GM18502 (cell line): ENCODE data around the gene ARPC5L.

ENCODE experiments used
- ATAC-seq: cut with Tn5 transposase; IDR thresholded peaks from one replicate; pipeline ENCODE4 v1.9.1; 2021; ENCODE audit warnings: mild to moderate bottlenecking; ENCODE audit not compliant: unreplicated experiment, poor library complexity

The ARPC5L gene

DNA sequence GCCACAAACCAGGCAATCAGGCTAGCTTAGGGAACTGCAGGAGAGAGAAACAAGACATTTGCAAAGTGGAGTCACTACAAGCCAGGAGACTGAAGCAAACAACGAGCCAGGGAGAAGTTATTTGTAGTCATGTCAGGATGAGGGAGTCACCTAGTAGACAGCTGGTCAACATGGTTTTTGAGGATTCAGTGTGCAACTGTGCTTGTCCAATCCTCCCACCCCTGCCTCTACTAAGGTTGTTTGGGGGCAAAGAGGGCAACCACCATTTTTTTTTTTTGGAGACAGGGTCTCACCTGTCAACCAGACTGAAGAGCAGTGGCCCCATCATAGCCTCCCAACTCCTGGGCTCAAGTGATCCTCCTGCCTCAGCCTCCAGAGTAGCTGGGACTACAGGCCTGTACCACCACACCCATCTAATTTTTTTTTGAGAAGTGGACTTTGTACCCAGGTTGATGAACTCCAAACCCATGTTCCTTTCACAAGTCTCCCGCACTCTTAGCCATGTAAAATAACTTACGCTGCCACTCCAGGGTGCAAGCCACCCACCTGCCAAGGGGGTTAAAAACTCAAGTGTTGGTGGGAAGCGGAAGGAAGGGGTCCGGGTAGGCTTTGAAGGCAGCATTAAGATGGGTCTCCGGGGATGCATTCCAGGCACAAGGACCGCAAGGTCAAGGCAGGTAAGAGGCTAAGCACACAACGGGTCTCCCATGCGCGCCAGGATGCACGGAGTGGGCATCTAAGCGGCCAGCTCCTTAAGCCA is 1.2 kb upstream of the ARPC5L start:
- no peak for ATAC-seq

DNA sequence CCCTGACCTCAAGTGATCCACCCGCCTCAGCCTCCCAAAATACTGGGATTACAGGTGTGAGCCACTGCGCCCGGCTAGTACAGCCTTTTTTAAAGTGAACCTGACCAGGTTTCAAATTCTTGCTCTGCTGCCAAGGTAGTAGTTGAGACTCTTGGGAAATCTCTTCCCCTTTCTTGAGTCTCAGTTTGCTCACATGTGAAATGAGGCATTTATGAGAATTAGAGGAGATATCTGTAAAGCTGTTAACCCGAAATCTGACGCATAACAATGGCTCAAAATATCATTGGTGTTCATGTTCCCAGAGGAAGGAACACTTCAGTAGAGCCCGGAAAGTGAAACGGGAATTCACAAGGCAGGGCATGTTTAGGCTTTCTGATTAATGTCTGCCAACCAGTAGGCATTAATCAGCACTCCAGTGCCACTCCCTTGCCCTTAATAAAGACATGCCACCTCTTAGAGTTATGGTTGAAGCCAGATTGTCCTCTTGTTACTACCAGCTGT is 1.5 kb downstream of the ARPC5L start:
- ATAC-seq, result no peak

DNA sequence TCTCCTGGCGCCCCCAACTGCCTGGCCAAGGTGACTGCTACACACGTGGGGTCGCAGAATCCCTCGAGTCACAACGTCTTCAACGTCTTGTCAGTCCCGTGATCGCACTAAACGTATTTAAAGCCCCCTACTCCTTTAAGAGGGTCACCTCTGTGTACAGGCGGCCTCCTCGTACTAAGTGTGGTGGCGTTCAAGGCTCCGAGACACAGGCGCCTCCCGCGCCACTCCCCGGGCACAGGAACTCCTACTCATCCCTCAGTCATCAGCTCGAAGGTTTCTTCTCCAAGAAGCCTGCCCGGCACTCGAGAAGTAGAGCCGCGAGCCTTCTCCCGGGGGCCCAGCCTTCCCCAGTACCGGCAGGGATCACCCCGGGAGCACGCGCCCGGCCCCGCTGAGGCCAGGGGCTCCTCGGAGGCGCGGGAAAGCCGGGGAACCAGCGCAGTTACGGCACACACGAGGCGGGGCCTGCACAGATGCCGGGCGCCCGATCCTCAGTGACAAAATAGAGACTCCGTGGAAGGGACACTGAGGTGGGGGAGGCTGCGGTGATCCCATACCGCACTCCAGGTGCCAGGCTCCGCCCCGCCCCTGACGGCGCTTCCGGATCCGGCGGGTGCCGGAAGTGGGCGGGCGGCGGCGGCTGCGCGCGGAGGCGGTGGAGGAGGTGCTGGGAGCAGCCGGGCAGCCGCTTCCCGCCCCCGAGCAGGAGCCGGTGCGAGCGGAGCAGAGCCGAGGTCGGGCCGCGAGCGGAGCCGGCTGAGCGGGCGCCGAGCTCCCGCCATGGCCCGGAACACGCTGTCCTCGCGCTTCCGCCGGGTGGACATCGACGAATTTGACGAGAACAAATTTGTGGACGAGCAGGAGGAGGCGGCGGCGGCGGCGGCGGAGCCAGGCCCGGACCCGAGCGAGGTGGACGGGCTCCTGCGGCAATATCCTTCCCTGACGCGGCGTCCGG is 6.9 kb downstream of the ARPC5L start:
- peak; percentile 63 for ATAC-seq

DNA sequence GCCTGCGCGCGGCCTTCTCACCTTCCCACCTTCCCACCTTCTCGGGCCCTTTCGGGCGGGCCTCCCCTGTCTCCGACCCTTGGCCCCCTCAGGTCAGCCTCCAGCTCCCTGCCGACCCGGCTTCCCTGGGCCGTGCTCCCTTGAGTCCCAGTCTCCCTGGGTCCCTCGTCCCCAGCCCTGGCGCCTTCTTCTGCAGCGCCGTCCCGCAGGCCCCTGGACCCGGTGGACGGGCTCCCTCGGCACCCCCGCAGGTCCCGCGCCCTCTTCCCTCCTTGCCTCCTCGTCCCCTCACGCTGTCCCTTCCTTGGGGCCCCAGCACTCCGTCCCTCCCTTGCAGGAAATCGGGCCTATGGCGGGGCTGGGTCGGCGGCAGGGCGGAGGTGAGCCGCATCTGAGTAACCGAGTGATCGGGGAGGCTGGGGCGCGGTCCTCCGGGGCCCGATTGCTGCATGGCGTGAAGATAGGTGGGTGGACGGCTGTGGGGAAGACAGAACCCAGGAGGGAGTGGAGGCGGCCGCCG is 7.6 kb downstream of the ARPC5L start:
- ATAC-seq, result peak; percentile 4

DNA sequence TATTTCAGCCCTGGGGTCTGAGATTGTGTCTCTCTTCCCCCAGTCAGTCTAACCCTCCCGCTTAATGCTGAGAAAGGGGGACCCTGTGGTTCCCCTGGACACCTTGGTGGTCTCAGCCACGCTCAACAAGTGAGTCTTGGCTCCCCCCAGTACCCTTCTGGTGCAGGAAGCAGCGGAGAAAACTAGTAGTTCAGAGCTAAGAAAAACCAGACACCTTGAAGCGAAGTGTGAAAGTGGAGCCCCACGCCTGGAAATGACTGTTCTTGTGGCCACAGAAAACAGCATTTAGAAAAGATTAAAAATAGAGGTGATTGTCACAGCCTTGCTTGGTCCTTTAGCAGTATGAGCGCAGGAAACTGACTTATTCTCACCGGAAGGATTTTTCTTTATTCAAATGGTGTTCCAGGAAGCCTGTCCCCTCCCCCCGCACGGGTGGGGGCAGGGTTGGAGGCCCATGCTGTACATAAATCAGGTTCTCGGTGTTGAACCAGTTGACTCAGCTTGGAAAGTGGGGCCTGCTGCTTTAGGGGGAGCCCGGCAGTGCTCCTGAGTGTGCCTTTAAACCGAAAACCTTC is 8.1 kb downstream of the ARPC5L start:
- ATAC-seq, result peak; percentile 45

DNA sequence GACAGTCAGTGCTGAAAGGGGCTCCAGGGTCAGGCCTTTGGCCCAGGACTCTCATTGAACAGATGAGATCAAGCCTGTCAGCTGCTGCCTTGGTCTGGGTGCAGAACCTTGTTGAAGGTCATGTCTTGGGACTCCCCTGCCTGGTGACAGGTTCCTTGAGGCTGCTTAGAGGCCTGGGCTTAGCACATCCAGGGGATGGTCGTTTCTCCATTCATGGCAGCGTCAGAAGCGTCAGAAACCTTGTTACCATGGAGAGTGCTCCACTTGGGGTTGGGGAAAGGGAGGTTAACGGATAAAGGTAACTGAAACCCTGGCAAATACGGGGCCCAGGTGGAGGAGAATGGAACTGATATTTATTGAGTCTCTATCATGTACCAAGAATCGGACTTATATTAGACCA is 8.8 kb downstream of the ARPC5L start:
- no peak for ATAC-seq

DNA sequence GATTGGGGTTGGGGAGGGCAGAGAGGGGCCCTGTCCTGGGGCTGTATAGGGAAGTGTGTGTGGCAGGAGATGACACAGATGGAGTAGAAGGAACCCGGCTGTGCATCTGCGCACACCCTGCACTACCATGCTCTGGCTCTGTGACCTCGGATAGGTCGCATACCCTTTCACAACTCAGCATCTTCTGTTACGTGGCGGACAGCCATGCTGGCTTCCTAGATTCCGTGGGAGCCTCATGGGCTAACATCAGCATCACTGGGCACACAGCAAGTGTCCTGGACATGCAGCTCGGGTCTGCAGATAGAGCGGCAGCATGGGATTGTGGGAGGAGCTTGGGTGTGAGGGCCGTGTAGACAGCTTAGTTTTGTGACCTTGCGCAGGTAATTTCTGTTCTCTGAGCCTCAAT is 9.2 kb downstream of the ARPC5L start:
- no peak for ATAC-seq

DNA sequence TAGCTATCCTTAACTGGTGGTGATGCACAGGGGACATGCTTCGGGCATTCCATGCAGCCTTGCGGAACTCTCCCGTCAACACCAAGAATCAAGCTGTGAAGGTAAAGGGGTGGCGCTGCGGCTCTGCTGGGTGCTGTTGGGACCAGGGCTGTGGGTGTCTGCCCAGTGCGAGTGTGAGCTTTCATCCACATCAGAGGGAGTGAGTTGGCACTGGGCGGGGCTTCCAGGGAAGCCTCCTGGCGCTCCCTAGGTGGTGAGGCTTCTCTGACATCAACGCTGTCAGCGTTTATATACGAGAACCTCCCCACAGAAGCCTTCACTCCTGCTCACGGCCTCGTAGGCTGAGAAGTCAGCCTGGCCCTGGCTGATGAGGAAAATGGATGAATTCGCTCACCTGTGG is 11.7 kb downstream of the ARPC5L start:
- ATAC-seq, result no peak

DNA sequence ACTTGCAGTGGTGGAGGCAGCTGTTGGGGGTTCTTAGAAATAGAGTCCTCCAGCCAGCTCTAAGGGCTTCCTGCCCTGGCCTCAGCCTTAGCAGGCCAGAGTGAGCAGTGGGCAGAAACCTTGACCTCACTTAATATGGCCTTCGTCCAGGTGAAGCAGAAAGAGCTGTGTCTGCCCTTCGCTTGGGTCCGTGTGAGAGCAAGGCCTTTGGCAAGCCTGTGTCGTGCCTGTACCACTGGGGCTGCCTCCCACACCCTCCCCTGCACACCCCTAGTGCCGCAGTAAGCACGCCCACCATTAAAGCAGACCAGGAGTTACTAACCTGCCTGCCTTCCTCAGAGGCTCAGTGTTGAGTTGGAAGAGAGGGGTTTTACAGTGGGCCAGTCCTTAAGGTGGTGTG is 13.6 kb downstream of the ARPC5L start:
- ATAC-seq, result no peak

DNA sequence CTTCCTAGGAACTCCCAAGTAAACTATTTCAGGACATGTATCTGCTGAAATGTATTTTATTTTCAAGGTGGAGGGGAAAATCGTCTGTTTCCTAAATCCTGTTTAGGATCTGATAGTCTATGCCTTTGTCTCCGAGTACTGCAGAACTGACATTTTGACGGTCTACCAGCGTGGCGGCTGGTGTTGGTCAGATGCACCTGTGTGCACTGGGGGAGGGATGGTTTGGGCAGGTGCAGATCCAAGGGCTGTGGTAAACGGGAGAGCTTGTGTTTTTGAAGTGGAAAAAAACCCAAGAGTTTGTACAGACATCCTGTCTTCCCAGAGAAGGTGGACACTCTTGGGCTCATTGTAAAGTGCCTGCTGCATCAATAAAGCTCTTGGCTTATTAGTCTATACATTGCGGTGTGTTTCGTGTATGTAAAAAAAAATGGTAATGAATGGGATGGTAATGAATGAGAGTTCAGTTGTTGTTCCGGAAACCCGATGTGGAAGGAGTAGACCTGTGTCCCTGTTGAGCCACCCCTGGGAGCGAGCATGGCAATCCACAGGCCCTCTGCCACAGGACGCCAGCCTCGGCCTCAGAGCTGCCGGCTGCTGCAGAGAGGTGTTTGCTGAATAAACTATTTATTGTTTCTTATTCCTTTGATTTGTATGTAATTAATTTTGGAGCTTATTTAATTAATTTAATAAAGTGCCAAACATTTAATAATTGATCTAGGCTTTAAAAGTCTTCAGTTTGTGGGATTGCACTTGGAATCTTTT is 15.3 kb downstream of the ARPC5L start:
- ATAC-seq, result no peak

DNA sequence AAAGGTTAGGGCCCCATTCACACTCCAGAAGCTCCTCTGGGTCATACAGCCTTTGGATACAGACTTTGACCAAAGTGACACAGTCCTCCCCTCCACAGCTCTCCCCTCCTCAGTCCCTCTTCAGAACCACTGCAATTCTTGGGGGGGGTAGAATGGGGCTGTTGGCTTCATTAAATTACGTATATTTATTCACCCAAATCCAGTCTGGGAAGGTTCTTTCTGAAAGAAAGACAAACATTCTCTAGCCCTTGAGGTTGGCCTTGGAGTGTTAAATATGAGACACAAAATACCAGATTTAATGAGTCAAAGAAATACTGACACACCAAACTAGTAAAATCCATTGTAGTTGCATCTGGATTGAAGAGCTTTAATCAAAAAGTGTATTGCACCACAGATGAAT is 16.1 kb downstream of the ARPC5L start:
- no peak for ATAC-seq

DNA sequence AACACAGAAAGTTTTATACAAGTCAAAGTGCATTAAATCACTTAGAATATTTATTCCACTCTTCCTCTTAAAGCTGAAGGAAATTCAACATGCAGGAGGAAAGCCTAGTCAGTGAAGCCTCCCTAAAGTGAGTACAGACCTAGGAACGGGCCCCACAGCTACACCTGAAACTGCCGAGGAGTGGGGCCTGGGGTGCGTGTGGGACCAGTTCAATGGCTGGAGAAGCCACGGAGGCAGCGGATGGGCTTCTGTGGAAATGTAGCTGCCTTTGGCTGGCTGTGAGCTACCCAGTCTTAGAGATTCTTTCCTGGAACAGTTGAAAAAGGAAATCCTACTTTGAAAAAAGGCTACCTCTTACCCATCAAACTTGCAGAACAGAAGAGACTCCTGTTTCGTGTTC is 16.6 kb downstream of the ARPC5L start:
- no peak for ATAC-seq

DNA sequence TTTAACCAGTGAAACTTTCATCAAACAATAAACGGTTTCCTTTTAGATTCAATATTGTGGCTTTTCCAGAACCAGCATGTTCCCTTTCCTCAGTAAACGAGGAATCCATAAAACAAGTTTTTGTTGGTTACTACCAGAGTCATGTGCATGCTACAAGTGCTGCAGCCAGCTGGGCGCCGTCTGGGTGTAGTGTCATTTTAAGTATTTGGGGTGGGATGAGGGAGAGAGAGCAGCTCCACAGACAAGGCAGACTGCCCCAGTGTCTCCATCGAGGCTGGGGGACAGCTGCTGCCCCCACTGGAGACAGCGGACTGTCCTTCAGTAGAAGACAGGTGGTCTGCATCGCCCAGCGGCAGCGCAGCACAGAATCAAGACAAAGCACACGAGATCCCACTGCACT is 17.3 kb downstream of the ARPC5L start:
- no peak for ATAC-seq

DNA sequence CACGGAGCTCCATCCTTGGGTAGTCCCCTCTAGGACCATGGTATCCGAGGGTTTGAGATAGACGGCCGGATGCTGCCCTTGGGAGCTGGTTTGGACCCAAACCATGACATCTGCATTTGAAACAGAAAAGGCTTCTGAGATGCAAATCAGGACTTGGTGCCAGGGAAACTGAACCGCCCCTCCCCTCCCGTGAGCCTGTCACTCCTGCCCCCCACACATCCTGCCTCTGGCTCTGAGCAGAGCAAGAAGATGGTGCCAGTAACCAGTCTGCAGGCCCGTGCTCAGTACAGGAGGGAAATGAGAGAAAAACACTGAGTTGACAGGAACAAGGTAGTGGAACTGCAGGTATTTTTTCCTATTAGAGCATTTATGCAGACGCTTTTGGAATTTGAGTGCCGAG is 18.6 kb downstream of the ARPC5L start:
- ATAC-seq, result no peak

DNA sequence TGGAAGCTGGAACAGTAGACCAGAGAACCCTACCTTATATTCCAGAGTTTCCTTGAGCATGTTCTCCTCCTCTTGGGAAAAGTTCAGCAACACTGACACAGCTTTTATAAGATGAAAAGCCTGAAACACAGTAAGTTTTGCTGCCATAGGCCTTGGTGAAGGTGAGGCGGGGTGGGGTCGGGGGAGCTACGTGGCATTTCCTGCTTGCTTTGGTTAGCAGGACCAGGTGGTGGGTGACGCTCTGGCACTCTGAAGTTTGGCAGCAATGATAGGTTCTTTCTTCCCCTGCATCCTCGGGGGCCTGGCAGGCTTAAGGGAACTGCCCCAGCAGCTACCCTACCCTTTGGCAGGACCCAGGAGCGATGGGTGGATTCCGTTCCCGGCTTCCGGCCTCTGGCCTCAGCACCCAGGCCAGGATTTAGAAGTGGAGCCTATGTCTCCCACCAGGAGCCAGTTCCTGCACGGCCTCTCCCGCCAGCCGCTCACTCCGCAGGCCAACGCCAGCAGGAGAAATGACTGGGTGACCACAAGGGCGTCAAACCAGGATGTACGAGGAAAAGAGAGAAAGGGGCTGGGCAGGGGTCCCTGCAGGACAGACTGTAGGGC is 19.3 kb downstream of the ARPC5L start:
- ATAC-seq, result no peak

DNA sequence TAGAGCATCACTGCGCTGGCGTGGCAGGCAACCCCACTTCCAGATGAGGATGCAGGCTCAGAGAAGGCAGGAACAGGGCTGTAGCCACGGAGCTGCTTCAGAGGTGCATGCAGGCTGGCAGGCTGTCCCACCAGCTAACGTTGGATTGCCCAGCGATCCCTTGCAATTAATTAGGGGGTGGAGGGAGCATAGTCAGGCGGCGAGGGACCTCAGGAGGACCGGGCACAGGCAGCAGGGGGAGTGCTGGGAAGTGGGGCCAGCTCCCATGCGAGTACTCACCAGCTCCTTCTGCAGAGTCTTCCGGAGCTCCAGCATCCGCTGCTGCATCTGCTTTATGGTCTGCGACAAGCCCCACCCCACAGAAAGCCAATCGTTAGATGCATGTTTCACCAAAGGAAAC is 20.3 kb downstream of the ARPC5L start:
- ATAC-seq, result no peak

DNA sequence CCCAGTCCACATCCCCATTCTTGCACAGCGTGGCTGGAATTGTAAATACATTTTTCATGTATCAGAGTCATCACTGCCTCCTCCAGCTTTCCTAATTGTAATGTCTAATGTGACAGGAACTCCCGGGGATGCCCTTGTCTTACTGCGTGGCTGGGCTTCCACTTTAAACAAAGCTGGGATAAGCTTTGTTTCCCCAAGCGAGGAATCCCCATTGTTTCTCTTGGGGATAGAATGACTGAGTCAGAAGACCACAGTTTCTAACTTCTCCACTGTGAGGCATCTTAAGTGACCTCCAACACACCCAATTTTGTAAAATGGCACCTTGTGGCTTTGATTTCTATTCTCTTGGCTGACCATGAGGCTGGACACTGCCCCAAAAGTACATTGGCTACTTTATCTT is 22.4 kb downstream of the ARPC5L start:
- ATAC-seq, result no peak

DNA sequence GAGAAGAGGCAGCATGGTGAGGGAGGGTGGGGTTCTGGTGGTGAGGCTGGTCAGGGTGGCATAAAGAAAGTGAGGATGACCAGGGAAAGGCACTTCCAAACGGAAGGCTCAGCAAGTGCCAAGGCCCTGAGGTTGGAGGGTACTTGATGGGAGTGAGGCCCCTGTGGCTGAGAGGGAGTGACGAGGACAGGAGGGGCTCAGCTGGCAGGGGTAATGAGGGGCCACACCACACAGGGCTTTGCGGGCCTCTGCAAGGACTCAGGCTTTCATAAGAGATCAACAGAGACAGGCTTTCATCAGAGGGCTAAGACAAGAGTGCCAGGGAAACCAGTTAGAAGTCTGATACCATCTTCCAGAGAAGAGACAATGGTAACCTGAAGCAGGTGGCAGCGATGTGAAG is 23.6 kb downstream of the ARPC5L start:
- ATAC-seq, result no peak

DNA sequence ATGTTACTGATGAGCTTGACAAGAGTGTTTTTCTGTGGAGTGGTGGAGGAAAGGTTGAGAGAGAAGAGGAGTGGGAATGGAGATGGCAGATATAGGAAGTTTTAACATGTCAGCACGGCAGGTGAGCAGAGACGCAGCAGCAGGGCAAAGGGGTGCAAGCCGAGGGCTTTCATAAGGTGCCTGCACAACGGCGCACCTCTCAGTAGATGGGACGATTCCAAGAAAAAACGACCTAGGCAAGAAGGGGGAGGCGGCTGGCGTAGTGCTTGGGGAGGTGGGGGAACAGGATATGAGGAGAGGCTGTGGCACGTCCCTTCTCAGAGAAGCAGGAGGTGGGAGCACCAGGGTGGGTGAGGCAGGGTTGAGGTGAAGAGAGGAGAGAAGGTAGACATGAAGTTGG is 24.5 kb downstream of the ARPC5L start:
- ATAC-seq, result no peak
